Spinal cord (tissue), 10 donors: ENCODE measurements around the gene RBM23. TPM values are rescaled to one million over a fixed set of nuclear protein-coding genes. Genes with fewer than 3 reads are reported as not detected.
"Not testable (repeated sequence)": the region's sequence is repeated elsewhere in the genome, so short reads cannot be mapped to it uniquely, and the experiment has no call there.

ENCODE experiments used
- DNase-seq, 6 donors: peaks; one replicate each; pipeline versions ENCODE4 v3.0.0 to v3.0.0-alpha.2; 2013 to 2015; ENCODE audit warnings: low spot score in 6 of 6, low read depth in 4 of 6
- H3K27ac ChIP-seq: one replicate; pipeline ENCODE4 v1.5.1; 2013; ENCODE audit warnings: low read depth, low read length, control low read depth
- H3K27me3 ChIP-seq: one replicate; pipeline ENCODE4 v1.6.1; 2013; ENCODE audit warnings: low read length; ENCODE audit not compliant: control insufficient read depth, insufficient read depth
- H3K36me3 ChIP-seq: one replicate; pipeline ENCODE4 v1.6.1; 2013; ENCODE audit warnings: low read length; ENCODE audit not compliant: control insufficient read depth, insufficient read depth
- H3K4me1 ChIP-seq: one replicate; pipeline ENCODE4 v1.6.1; 2013; ENCODE audit warnings: low read length; ENCODE audit not compliant: control insufficient read depth, insufficient read depth
- H3K4me3 ChIP-seq: one replicate; pipeline ENCODE4 v1.5.1; 2013; ENCODE audit warnings: low read depth, low read length, control low read depth
- H3K9me3 ChIP-seq: one replicate; pipeline ENCODE4 v1.6.1; 2013; ENCODE audit warnings: low read length; ENCODE audit not compliant: control insufficient read depth, insufficient read depth
- WGBS: methylation state at CpG from one replicate; pipeline ENCODE4 v1.1.5; 2013; ENCODE audit warnings: missing lambda C conversion rate; ENCODE audit not compliant: insufficient coverage; 5-methylcytosine and 5-hydroxymethylcytosine counted together
- long read RNA-seq, 4 donors: transcript quantifications; one replicate each; lab custom pipeline, GENCODE V29; 2026
- polyA plus RNA-seq, 2 donors: library from polyadenylated mRNA; unstranded; fragments of 120-200 nt; gene quantifications; one replicate each; pipeline ENCODE4 v1.2.1, GENCODE V29; 2013; ENCODE audit not compliant: insufficient read length in 2 of 2
- total RNA-seq, 2 donors: library from RNA; depleted of rRNA in 1 of 2; stranded (reverse); fragments of 120-200 nt in 1 of 2; fragments of >200 nt in 1 of 2; gene quantifications; one replicate each; pipeline versions ENCODE4 v1.2.3 to v1.2.4, GENCODE V29; 2013 to 2014
- donor health status: healthy.

RBM23 gene
- total RNA-seq: 100 to 1,000 TPM; 127 to 145 TPM
- polyA plus RNA-seq: 100 to 1,000 TPM; 111 to 126 TPM
- long read RNA-seq, donor 1, full-length matches to known transcripts: 30 of 57 reads
- long read RNA-seq, donor 1, partial matches to known transcripts: 27 of 57 reads
- long read RNA-seq, donor 1, other reads (novel, unspliced or antisense): 0 of 57 reads
- long read RNA-seq, donor 2, full-length matches to known transcripts: 4 of 19 reads
- long read RNA-seq, donor 2, partial matches to known transcripts: 15 of 19 reads
- long read RNA-seq, donor 2, other reads (novel, unspliced or antisense): 0 of 19 reads
- long read RNA-seq, donor 3, full-length matches to known transcripts: 9 of 21 reads
- long read RNA-seq, donor 3, partial matches to known transcripts: 12 of 21 reads
- long read RNA-seq, donor 3, other reads (novel, unspliced or antisense): 0 of 21 reads
- long read RNA-seq, donor 4, full-length matches to known transcripts: 18 of 27 reads
- long read RNA-seq, donor 4, partial matches to known transcripts: 9 of 27 reads
- long read RNA-seq, donor 4, other reads (novel, unspliced or antisense): 0 of 27 reads

- WGBS: 0% methylated on average over 46 of the region's 46 CpGs
- no peaks in the 10 kb centered on the region for H3K27me3 ChIP-seq
- H3K36me3 ChIP-seq: peaks cover 44% of the 10 kb centered on the region
- DNase-seq: peak; percentile 100
- H3K4me3 ChIP-seq: peak within 1 kb of the TSS; percentile 99
- no peaks in the 10 kb centered on the region for H3K9me3 ChIP-seq
- peaks cover 26% of the 10 kb centered on the region for H3K4me1 ChIP-seq
- peak within 1 kb of the TSS; percentile 99 for H3K27ac ChIP-seq
Measured at GRCh38 chr14:22918804-22919600, at the start of gene RBM23. TSS of gene RBM23 (minus strand) at chr14:22919149.

GRCh38 chr14:22966783-22967269, 47.9 kb upstream of the RBM23 start:
- WGBS: no CpG with 5 or more reads among the region's 4 CpGs

GRCh38 chr14:22965916-22966782, 47.2 kb upstream of the RBM23 start:
- WGBS: 94% methylated on average over 7 of the region's 15 CpGs
- not testable (repeated sequence) for H3K9me3 ChIP-seq, H3K4me3 ChIP-seq, H3K27ac ChIP-seq, H3K36me3 ChIP-seq, DNase-seq, H3K27me3 ChIP-seq, H3K4me1 ChIP-seq

More at GRCh38 chr14:22966783-22967269, 47.9 kb upstream of the RBM23 start:
- Histone ChIP-seq H3K36me3 (no peaks in the 10 kb centered on the region), H3K4me3 (no peak overlapping the region), H3K9me3 (no peaks in the 10 kb centered on the region), H3K4me1 (no peaks in the 10 kb centered on the region), H3K27ac (no peak overlapping the region), H3K27me3 (no peaks in the 10 kb centered on the region)
- no peak for DNase-seq

- WGBS: 100% methylated on average over 1 of the region's 6 CpGs
Measured at GRCh38 chr14:22962061-22962676, 43.2 kb upstream of the RBM23 start.

GRCh38 chr14:22955702-22956569, 37.0 kb upstream of the RBM23 start:
- Histone ChIP-seq H3K27me3 (no peaks in the 10 kb centered on the region), H3K4me3 (peak overlapping the region; percentile 85), H3K4me1 (peaks cover 12% of the 10 kb centered on the region), H3K9me3 (no peaks in the 10 kb centered on the region), H3K27ac (peak overlapping the region; percentile 96), H3K36me3 (peaks cover 8% of the 10 kb centered on the region)
- DNase-seq: peak in 1 of 6 donors; percentile 18
- WGBS: 12% methylated on average over 9 of the region's 19 CpGs

More at GRCh38 chr14:22962061-22962676, 43.2 kb upstream of the RBM23 start:
- Histone ChIP-seq H3K27me3 (no peaks in the 10 kb centered on the region), H3K27ac (no peak overlapping the region), H3K9me3 (no peaks in the 10 kb centered on the region), H3K4me3 (no peak overlapping the region), H3K36me3 (no peaks in the 10 kb centered on the region), H3K4me1 (peaks cover 7% of the 10 kb centered on the region)
- no peak for DNase-seq

GRCh38 chr14:22952418-22952817, 33.5 kb upstream of the RBM23 start:
- Histone ChIP-seq H3K27me3 (no peaks in the 10 kb centered on the region), H3K4me3 (no peak overlapping the region), H3K36me3 (peaks cover 18% of the 10 kb centered on the region), H3K9me3 (no peaks in the 10 kb centered on the region), H3K27ac (no peak overlapping the region), H3K4me1 (peaks cover 8% of the 10 kb centered on the region)
- WGBS: 88% methylated on average over 1 of the region's 1 CpG
- DNase-seq: no peak

- WGBS: 97% methylated on average over 6 of the region's 8 CpGs
- not testable (repeated sequence) for H3K27ac ChIP-seq, H3K9me3 ChIP-seq, H3K4me1 ChIP-seq, DNase-seq, H3K27me3 ChIP-seq, H3K4me3 ChIP-seq
- H3K36me3 ChIP-seq: peaks cover 18% of the 10 kb centered on the region
Measured at GRCh38 chr14:22951795-22952194, 32.8 kb upstream of the RBM23 start.

- DNase-seq: no peak
- Histone ChIP-seq H3K4me1 (no peaks in the 10 kb centered on the region), H3K4me3 (no peak overlapping the region), H3K36me3 (peaks cover 24% of the 10 kb centered on the region), H3K9me3 (no peaks in the 10 kb centered on the region), H3K27me3 (no peaks in the 10 kb centered on the region), H3K27ac (no peak overlapping the region)
- WGBS: 100% methylated on average over 1 of the region's 3 CpGs
Measured at GRCh38 chr14:22945642-22946041, 26.7 kb upstream of the RBM23 start.
